GM12878 (cell line): ENCODE measurements around the gene ATP10D. TPM values are rescaled to one million over a fixed set of nuclear protein-coding genes. Genes with fewer than 3 reads are reported as not detected.
"Not testable (repeated sequence)": the region's sequence is repeated elsewhere in the genome, so short reads cannot be mapped to it uniquely, and the experiment has no call there.

Experiments used
- ATAC-seq: fragments of 200-7000 bp; cut with Tn5 transposase; 3 replicates; pipeline ENCODE4 v1.9.1; 2020; ENCODE audit warnings: mild to moderate bottlenecking, moderate library complexity
- BruUV-seq: library from RNA; stranded (reverse); fragments of 400-500 nt; replicated peaks from 2 replicates; lab custom pipeline; 2021; lab: Mats Ljungman, UMichigan
- CTCF ChIA-PET: fragments of 300-600 bp; sonication (Branson Sonifier 250); formaldehyde crosslinking; extraction: SDS; loops from one replicate; lab custom pipeline; 2021; ENCODE audit warnings: inconsistent platforms; lab: Yijun Ruan, JAX
- POLR2A ChIA-PET: fragments of 350-600 bp; formaldehyde crosslinking; extraction: SDS; loops from one replicate; lab custom pipeline; 2021; ENCODE audit warnings: inconsistent platforms; lab: Charles Lee
- RAD21 ChIA-PET: fragments of 300-600 bp; sonication (Branson Sonifier 250); formaldehyde crosslinking; loops from one replicate; lab custom pipeline; 2023; ENCODE audit warnings: antibody characterized with exemption; ENCODE audit not compliant: unreplicated experiment; lab: Charles Lee
- SMC1A ChIA-PET: fragments of 300-600 bp; sonication (Branson Sonifier 250); formaldehyde crosslinking; loops from one replicate; lab custom pipeline; 2023; ENCODE audit not compliant: unreplicated experiment, uncharacterized antibody; lab: Charles Lee
- DNase-seq: peaks from one replicate; pipeline ENCODE4 v3.0.0-alpha.2; 2011; ENCODE audit warnings: low read depth, low spot score
- FAIRE-seq: peaks from 3 replicates; lab custom pipeline; 2011; peaks lifted over from hg19 to GRCh38; lab: Jason Lieb, UNC
- H2AFZ ChIP-seq: 2 replicates; pipeline ENCODE4 v1.6.0; 2011; ENCODE audit warnings: low read depth, low read length, control low read depth; ENCODE audit not compliant: control insufficient read depth
- H3K27ac ChIP-seq: 2 replicates; pipeline ENCODE4 v1.5.1; 2011; ENCODE audit warnings: control low read depth; ENCODE audit not compliant: control insufficient read depth, insufficient read depth
- H3K27me3 ChIP-seq, 2 experiments: replicated peaks in 1 of 2; 2 replicates each; pipeline versions ENCODE4 v1.6.0 to v1.6.1; 2011; ENCODE audit warnings: low read length in 1 of 2; ENCODE audit not compliant: control insufficient read depth in 2 of 2, insufficient read depth in 2 of 2
- H3K36me3 ChIP-seq, 2 experiments: 2 replicates each; pipeline ENCODE4 v1.5.1; 2011; ENCODE audit warnings: low read length in 1 of 2; ENCODE audit not compliant: control insufficient read depth in 2 of 2, insufficient read depth in 2 of 2
- H3K4me1 ChIP-seq: 2 replicates; pipeline ENCODE4 v1.6.1; 2011; ENCODE audit warnings: mild to moderate bottlenecking, low read length, moderate library complexity, mixed read lengths; ENCODE audit not compliant: control insufficient read depth, insufficient read depth
- H3K4me2 ChIP-seq: 2 replicates; pipeline ENCODE4 v1.6.0; 2011; ENCODE audit warnings: control low read depth; ENCODE audit not compliant: control insufficient read depth, insufficient read depth
- H3K4me3 ChIP-seq: fragments of 200-600 bp; sonication (generic); 2 replicates; pipeline ENCODE4 v1.5.1; 2016
- H3K79me2 ChIP-seq: 2 replicates; pipeline ENCODE4 v1.6.0; 2011; ENCODE audit warnings: low read length; ENCODE audit not compliant: control insufficient read depth, insufficient read depth
- H3K9ac ChIP-seq: 2 replicates; pipeline ENCODE4 v1.8.0; 2011; ENCODE audit warnings: low read length, control low read depth, mixed read lengths; ENCODE audit not compliant: control insufficient read depth, insufficient read depth
- H3K9me3 ChIP-seq: replicated peaks from 3 replicates; pipeline ENCODE4 v1.5.1; 2011; ENCODE audit warnings: mild to moderate bottlenecking, low read length; ENCODE audit not compliant: control insufficient read depth, insufficient read depth
- H4K20me1 ChIP-seq: 2 replicates; pipeline ENCODE4 v1.6.0; 2011; ENCODE audit not compliant: control insufficient read depth, insufficient read depth
- BCL11A ChIP-seq: IDR thresholded peaks from 2 replicates; pipeline ENCODE4 v1.6.1; 2011; ENCODE audit warnings: low read depth, low read length
- GABPA ChIP-seq: IDR thresholded peaks from 2 replicates; pipeline ENCODE4 v1.6.1; 2014; ENCODE audit warnings: antibody characterized with exemption, low read depth, mild to moderate bottlenecking, inconsistent platforms
- HCFC1 ChIP-seq: fragments of 150-350 bp; IDR thresholded peaks from 2 replicates; pipeline ENCODE4 v1.6.1; 2014; ENCODE audit warnings: low read length
- JUND ChIP-seq: IDR thresholded peaks from 2 replicates; pipeline ENCODE4 v1.6.1; 2012; ENCODE audit warnings: low read depth, mild to moderate bottlenecking, low read length, improper control_type of control experiment, moderate library complexity
- TAF1 ChIP-seq: IDR thresholded peaks from 2 replicates; pipeline ENCODE4 v1.6.1; 2011; ENCODE audit warnings: mild to moderate bottlenecking, low read depth, low read length, borderline replicate concordance
- WGBS: methylation state at CpG from one replicate; pipeline ENCODE4 v1.1.6; 2016; ENCODE audit warnings: low lambda C conversion rate; ENCODE audit not compliant: insufficient replicate concordance, insufficient coverage; ENCODE audit errors: missing lambda C conversion rate; 5-methylcytosine and 5-hydroxymethylcytosine counted together
- in situ Hi-C: fragments of 300-500 bp; cut with MboI; formaldehyde crosslinking; loops from 9 replicates; pipeline ENCODE4 v1.14.3; 2018; ENCODE audit warnings: mixed read lengths
- intact Hi-C: fragments of 100-400 bp; cut with micrococcal nuclease; formaldehyde crosslinking; loops from one replicate; pipeline ENCODE4 v1.14.2; 2022; ENCODE audit not compliant: unreplicated experiment
- polyA plus RNA-seq, 11 experiments: library from polyadenylated mRNA; depleted of rRNA in 4 of 11; unstranded in 6 of 11; stranded (reverse) in 5 of 11; fragments of >200 nt; fragmentation: Nextera tagmentation in 4 of 11; fragmentation: Illumina TruSeq in 1 of 11; extraction: Ambion mirVana in 4 of 11; extraction: Trizol in 1 of 11; gene quantifications; 1 replicate in 1 of 11; 2 replicates in 10 of 11; pipeline versions ENCODE4 v1.2.1 to v1.2.3, GENCODE V29; 2011 to 2016; ENCODE audit warnings: inconsistent platforms in 2 of 11, missing spikeins in 2 of 11, low read depth in 1 of 11
- total RNA-seq, 4 experiments: library from RNA; depleted of rRNA in 3 of 4; stranded (reverse); fragments of >200 nt in 3 of 4; fragmentation: Illumina TruSeq in 1 of 4; extraction: Trizol in 1 of 4; gene quantifications; 2 replicates each; pipeline versions ENCODE4 v1.2.1 to v1.2.3, GENCODE V29; 2013 to 2021
- TF ChIP-seq, protein P1 (sequence below): IDR thresholded peaks from 2 replicates; pipeline ENCODE4 v1.6.1; 2011; ENCODE audit warnings: borderline replicate concordance, low read depth, mild to moderate bottlenecking, moderate library complexity, mixed read lengths, low read length; ENCODE audit not compliant: insufficient read depth; ENCODE audit errors: extremely low read length
- TF ChIP-seq, protein P2 (sequence below): fragments of 450-650 bp; IDR thresholded peaks from 2 replicates; pipeline ENCODE4 v1.6.1; 2017; ENCODE audit warnings: mild to moderate bottlenecking, moderate library complexity
- TF ChIP-seq, protein P3 (sequence below): fragments of 450-650 bp; IDR thresholded peaks from 2 replicates; pipeline ENCODE4 v1.6.1; 2017; ENCODE audit warnings: borderline replicate concordance

The ATP10D gene
- total and polyA plus RNA-seq, 10 of the 15 experiments (the other 5 are each of a cell fraction or from before 2014, with no cell fraction given), result 10.2 to 50.3 (median 19.1) TPM

DNA sequence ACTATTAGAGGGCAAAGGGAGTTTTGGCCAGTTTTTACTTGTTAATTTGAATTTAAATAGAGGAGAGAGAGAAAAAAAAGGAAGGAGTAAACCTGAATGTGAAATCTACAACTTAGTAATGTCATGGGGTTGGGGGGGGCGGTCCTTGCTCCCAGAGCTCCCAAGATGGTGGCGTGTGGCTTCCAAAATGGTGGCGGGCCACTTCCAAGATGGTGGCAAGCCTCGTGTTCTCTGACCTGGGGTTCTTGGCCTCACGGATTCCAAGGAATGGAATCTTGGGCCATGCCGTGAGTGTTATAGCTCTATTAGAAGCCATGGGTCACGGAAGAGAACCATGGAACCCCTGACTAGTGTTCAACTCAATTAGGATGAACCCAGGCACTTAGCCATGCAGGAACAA is 65.3 kb downstream of the ATP10D start:
- H3K4me3 ChIP-seq, H3K36me3 ChIP-seq, H3K4me2 ChIP-seq, H3K27me3 ChIP-seq, H3K79me2 ChIP-seq, in situ Hi-C loops, H2AFZ ChIP-seq, intact Hi-C loops, DNase-seq, H3K27ac ChIP-seq, H3K4me1 ChIP-seq, FAIRE-seq, CTCF ChIA-PET, BruUV-seq, RAD21 ChIA-PET, H3K9me3 ChIP-seq, ATAC-seq, H4K20me1 ChIP-seq, H3K9ac ChIP-seq: not testable (repeated sequence)
- 73% methylated on average over 7 of the region's 7 CpGs for WGBS
- ChIA-PET SMC1A (interaction anchor here (0.6 to 1.2 kb wide), 3 partner anchors 9 to 40 kb away, joined by 3 to 5 read pairs (median 4); no protein-coding TSS in a partner anchor), POLR2A (interaction anchor here (1.0 kb wide), 1 partner anchor 9 kb away, joined by 4 read pairs; no protein-coding TSS in a partner anchor)

DNA sequence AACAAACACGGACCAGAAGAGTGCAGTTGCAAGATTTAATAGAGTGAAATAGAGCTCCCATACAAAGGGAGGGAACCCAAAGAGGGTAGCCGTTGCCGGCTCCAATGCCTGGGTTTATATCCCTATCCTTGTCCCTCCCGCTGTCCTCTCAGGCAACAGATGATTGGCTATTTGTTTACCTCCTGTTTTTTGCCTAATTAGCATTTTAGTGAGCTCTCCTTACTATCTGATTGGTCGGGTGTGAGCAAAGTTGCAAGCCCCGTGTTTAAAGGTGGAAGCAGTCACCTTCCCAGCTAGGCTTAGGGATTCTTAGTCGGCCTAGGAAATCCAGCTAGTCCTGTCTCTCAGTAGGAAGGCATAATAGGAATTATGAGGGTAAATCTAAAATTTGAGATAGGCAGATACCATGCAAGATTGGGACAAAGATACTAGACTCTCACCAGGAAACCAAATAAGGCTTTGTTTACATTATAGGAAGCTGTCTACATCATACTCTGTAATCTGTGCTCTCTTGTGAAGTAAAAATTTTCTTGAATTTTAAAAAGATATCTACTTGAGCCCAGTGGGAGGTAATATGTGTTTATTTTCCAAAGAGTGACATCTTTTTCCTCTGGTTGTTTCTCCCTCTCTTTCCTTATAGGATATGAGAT is 65.9 kb downstream of the ATP10D start:
- in situ Hi-C loops, result no loop called here
- SMC1A ChIA-PET, result interaction anchor here (0.6 to 1.5 kb wide), 4 partner anchors 8 to 41 kb away, joined by 3 to 5 read pairs (median 4); no protein-coding TSS in a partner anchor

More for the DNA sequence above, 65.9 kb downstream of the ATP10D start:
- RAD21 ChIA-PET, result no interaction called here
- H3K27ac ChIP-seq, result no peak overlapping the region
- CTCF ChIA-PET, result interaction anchor here (0.7 kb wide), 1 partner anchor 16 kb away, joined by 3 read pairs; no protein-coding TSS in a partner anchor
- intact Hi-C loops, result no loop called here
- TF ChIP-seq, protein P1, sequence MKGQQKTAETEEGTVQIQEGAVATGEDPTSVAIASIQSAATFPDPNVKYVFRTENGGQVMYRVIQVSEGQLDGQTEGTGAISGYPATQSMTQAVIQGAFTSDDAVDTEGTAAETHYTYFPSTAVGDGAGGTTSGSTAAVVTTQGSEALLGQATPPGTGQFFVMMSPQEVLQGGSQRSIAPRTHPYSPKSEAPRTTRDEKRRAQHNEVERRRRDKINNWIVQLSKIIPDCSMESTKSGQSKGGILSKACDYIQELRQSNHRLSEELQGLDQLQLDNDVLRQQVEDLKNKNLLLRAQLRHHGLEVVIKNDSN, result no peak
- TF ChIP-seq, protein P2, sequence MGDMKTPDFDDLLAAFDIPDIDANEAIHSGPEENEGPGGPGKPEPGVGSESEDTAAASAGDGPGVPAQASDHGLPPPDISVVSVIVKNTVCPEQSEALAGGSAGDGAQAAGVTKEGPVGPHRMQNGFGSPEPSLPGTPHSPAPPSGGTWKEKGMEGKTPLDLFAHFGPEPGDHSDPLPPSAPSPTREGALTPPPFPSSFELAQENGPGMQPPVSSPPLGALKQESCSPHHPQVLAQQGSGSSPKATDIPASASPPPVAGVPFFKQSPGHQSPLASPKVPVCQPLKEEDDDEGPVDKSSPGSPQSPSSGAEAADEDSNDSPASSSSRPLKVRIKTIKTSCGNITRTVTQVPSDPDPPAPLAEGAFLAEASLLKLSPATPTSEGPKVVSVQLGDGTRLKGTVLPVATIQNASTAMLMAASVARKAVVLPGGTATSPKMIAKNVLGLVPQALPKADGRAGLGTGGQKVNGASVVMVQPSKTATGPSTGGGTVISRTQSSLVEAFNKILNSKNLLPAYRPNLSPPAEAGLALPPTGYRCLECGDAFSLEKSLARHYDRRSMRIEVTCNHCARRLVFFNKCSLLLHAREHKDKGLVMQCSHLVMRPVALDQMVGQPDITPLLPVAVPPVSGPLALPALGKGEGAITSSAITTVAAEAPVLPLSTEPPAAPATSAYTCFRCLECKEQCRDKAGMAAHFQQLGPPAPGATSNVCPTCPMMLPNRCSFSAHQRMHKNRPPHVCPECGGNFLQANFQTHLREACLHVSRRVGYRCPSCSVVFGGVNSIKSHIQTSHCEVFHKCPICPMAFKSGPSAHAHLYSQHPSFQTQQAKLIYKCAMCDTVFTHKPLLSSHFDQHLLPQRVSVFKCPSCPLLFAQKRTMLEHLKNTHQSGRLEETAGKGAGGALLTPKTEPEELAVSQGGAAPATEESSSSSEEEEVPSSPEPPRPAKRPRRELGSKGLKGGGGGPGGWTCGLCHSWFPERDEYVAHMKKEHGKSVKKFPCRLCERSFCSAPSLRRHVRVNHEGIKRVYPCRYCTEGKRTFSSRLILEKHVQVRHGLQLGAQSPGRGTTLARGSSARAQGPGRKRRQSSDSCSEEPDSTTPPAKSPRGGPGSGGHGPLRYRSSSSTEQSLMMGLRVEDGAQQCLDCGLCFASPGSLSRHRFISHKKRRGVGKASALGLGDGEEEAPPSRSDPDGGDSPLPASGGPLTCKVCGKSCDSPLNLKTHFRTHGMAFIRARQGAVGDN, result no peak
- TF ChIP-seq, protein P3, sequence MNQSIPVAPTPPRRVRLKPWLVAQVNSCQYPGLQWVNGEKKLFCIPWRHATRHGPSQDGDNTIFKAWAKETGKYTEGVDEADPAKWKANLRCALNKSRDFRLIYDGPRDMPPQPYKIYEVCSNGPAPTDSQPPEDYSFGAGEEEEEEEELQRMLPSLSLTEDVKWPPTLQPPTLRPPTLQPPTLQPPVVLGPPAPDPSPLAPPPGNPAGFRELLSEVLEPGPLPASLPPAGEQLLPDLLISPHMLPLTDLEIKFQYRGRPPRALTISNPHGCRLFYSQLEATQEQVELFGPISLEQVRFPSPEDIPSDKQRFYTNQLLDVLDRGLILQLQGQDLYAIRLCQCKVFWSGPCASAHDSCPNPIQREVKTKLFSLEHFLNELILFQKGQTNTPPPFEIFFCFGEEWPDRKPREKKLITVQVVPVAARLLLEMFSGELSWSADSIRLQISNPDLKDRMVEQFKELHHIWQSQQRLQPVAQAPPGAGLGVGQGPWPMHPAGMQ, result no peak
- TF ChIP-seq GABPA, result no peak
- TF ChIP-seq HCFC1, result no peak
- TF ChIP-seq BCL11A, result no peak
- no peak for TF ChIP-seq TAF1
- no peak for TF ChIP-seq JUND
- TF ChIP-seq, all 136 proteins: peak for 0
- no peak overlapping the region for H3K4me2 ChIP-seq
- 95% methylated on average over 7 of the region's 7 CpGs for WGBS
- H3K27me3 ChIP-seq, result no peaks in the 10 kb centered on the region
- no peaks in the 10 kb centered on the region for H4K20me1 ChIP-seq
- POLR2A ChIA-PET, result interaction anchor here (0.6 to 0.9 kb wide), 2 partner anchors 13 to 421 kb away, joined by 3 to 5 read pairs; no protein-coding TSS in a partner anchor
- no TSS peak for BruUV-seq
- H3K79me2 ChIP-seq, result no peaks in the 10 kb centered on the region
- FAIRE-seq (no peak), ATAC-seq (no peak), DNase-seq (no peak)
- H3K9me3 ChIP-seq, result no peaks in the 10 kb centered on the region
- no peaks in the 10 kb centered on the region for H3K4me1 ChIP-seq
- H3K4me3 ChIP-seq, result no peak overlapping the region
- peaks cover 2 to 6% of the 10 kb centered on the region in 2 experiments for H3K36me3 ChIP-seq
- no peak overlapping the region for H2AFZ ChIP-seq
- no peak overlapping the region for H3K9ac ChIP-seq
